OCI-LY7 (cell line): ENCODE data around the gene ZBTB16. TPM values are rescaled to one million over a fixed set of nuclear protein-coding genes. Genes with fewer than 3 reads are reported as not detected.

ENCODE experiments used
- BruUV-seq: library from RNA; stranded (reverse); fragments of 400-500 nt; replicated peaks from 2 replicates; lab custom pipeline; 2021; lab: Mats Ljungman, UMichigan
- CTCF ChIA-PET: fragments of 300-600 bp; sonication (Branson Sonifier 250); formaldehyde crosslinking; loops from one replicate; lab custom pipeline; 2022; ENCODE audit warnings: antibody characterized with exemption; ENCODE audit not compliant: unreplicated experiment; lab: Charles Lee
- POLR2A ChIA-PET: fragments of 300-600 bp; sonication (Branson Sonifier 250); formaldehyde crosslinking; loops from one replicate; lab custom pipeline; 2022; ENCODE audit warnings: antibody characterized with exemption; lab: Charles Lee
- DNase-seq: peaks from one replicate; pipeline ENCODE4 v3.0.0-alpha.2; 2015; ENCODE audit warnings: low spot score
- H2AFZ ChIP-seq: fragments of 200-600 bp; sonication (generic), shearing (Covaris generic); 2 replicates; pipeline ENCODE4 v1.6.1; 2014; ENCODE audit warnings: mild to moderate bottlenecking, antibody characterized with exemption, low read length, moderate library complexity
- H3K27ac ChIP-seq: fragments of 200-600 bp; sonication (generic); 2 replicates; pipeline ENCODE4 v1.5.1; 2014; ENCODE audit warnings: mixed run types, low read depth, mild to moderate bottlenecking, moderate library complexity, low read length, inconsistent platforms; ENCODE audit not compliant: poor library complexity, severe bottlenecking
- H3K36me3 ChIP-seq: fragments of 200-600 bp; sonication (generic); 2 replicates; pipeline ENCODE4 v1.6.1; 2014; ENCODE audit warnings: mild to moderate bottlenecking, antibody characterized with exemption, low read length, moderate library complexity, mixed read lengths; ENCODE audit not compliant: insufficient read depth
- H3K4me1 ChIP-seq: fragments of 200-600 bp; sonication (generic); 2 replicates; pipeline ENCODE4 v1.5.1; 2014; ENCODE audit warnings: mild to moderate bottlenecking, low read length; ENCODE audit not compliant: insufficient read depth, poor library complexity, severe bottlenecking
- H3K4me2 ChIP-seq: fragments of 200-600 bp; sonication (generic); 2 replicates; pipeline ENCODE4 v1.6.1; 2014; ENCODE audit warnings: mild to moderate bottlenecking, low read length
- H3K4me3 ChIP-seq: fragments of 200-600 bp; sonication (generic); 2 replicates; pipeline ENCODE4 v1.5.1; 2014; ENCODE audit warnings: mild to moderate bottlenecking, low read depth, low read length; ENCODE audit not compliant: poor library complexity, severe bottlenecking
- H3K79me2 ChIP-seq: fragments of 200-600 bp; sonication (generic); 2 replicates; pipeline ENCODE4 v1.6.1; 2016; ENCODE audit warnings: low read depth, mild to moderate bottlenecking, low read length, moderate library complexity, mixed read lengths; ENCODE audit not compliant: insufficient read depth
- H3K9me2 ChIP-seq: fragments of 200-600 bp; sonication (generic); 2 replicates; pipeline ENCODE4 v1.6.1; 2016; ENCODE audit warnings: mild to moderate bottlenecking, low read length, mixed read lengths; ENCODE audit not compliant: insufficient read depth
- H3K9me3 ChIP-seq: fragments of 200-600 bp; sonication (generic); 2 replicates; pipeline ENCODE4 v1.6.1; 2014; ENCODE audit warnings: mild to moderate bottlenecking, mixed run types, low read length, mixed read lengths
- H4K20me1 ChIP-seq: fragments of 200-600 bp; sonication (generic); 2 replicates; pipeline ENCODE4 v1.6.1; 2014; ENCODE audit warnings: mild to moderate bottlenecking, antibody characterized with exemption, low read length, moderate library complexity, mixed read lengths; ENCODE audit not compliant: insufficient read depth
- CTCF ChIP-seq: fragments of 200-600 bp; sonication (generic); conservative IDR thresholded peaks from 2 replicates; pipeline ENCODE4 v1.5.1; 2014; ENCODE audit warnings: mild to moderate bottlenecking, antibody characterized with exemption, low read length, moderate library complexity, mixed read lengths
- EZH2phosphoT487 ChIP-seq: fragments of 200-600 bp; sonication (generic); IDR thresholded peaks from 2 replicates; pipeline ENCODE4 v1.6.1; 2018; ENCODE audit warnings: low read depth, borderline replicate concordance, mild to moderate bottlenecking, mixed run types, antibody characterized with exemption, low read length, moderate library complexity, mixed read lengths
- intact Hi-C: fragments of 100-400 bp; cut with micrococcal nuclease; formaldehyde crosslinking; loops from one replicate; pipeline ENCODE4 v1.10.0; 2022; ENCODE audit not compliant: unreplicated experiment
- total RNA-seq, 2 experiments: library from RNA; depleted of rRNA in 1 of 2; stranded (reverse); fragments of >200 nt in 1 of 2; shearing (Covaris generic) in 1 of 2; gene quantifications; 2 replicates each; pipeline ENCODE4 v1.2.3, GENCODE V29; 2014 to 2022

ZBTB16 gene
- total RNA-seq, 2 experiments from 2014 or later, result not detected

GRCh38 chr11:114156782-114157181, 97.3 kb downstream of the ZBTB16 start:
- Histone ChIP-seq H3K9me3 (no peaks in the 10 kb centered on the region), H4K20me1 (no peaks in the 10 kb centered on the region), H2AFZ (no peak overlapping the region), H3K4me1 (peaks cover 36% of the 10 kb centered on the region), H3K4me3 (no peak overlapping the region), H3K9me2 (no peaks in the 10 kb centered on the region), H3K27ac (no peak overlapping the region), H3K36me3 (no peaks in the 10 kb centered on the region), H3K4me2 (no peak overlapping the region), H3K79me2 (no peaks in the 10 kb centered on the region)
- intact Hi-C loops, result no loop called here
- ChIA-PET POLR2A (no interaction called here), CTCF (no interaction called here)
- TF ChIP-seq EZH2phosphoT487, result no peak
- no peak for TF ChIP-seq CTCF
- no TSS peak for BruUV-seq
- DNase-seq, result no peak

- Histone ChIP-seq H3K4me2 (no peak overlapping the region), H2AFZ (no peak overlapping the region), H3K9me3 (no peaks in the 10 kb centered on the region), H3K79me2 (no peaks in the 10 kb centered on the region), H3K27ac (no peak overlapping the region), H3K36me3 (no peaks in the 10 kb centered on the region), H3K9me2 (no peaks in the 10 kb centered on the region), H3K4me1 (peaks cover 43% of the 10 kb centered on the region), H3K4me3 (no peak overlapping the region), H4K20me1 (no peaks in the 10 kb centered on the region)
- TF ChIP-seq CTCF (no peak), EZH2phosphoT487 (no peak)
- POLR2A ChIA-PET, result no interaction called here
- intact Hi-C loops, result no loop called here
- CTCF ChIA-PET, result no interaction called here
- no peak for DNase-seq
- no TSS peak for BruUV-seq
These were observed 98.1 kb downstream of the ZBTB16 start for GRCh38 chr11:114157476-114158050.

GRCh38 chr11:114158421-114158820, 98.9 kb downstream of the ZBTB16 start:
- ChIA-PET CTCF (interaction anchor here (0.8 kb wide), 1 partner anchor 10 kb away, joined by 4 read pairs; no protein-coding TSS in a partner anchor), POLR2A (interaction anchor here (1.5 kb wide), 1 partner anchor 26 kb away, joined by 5 read pairs; no protein-coding TSS in a partner anchor)
- H2AFZ ChIP-seq, result no peak overlapping the region
- no peaks in the 10 kb centered on the region for H3K9me2 ChIP-seq
- no peaks in the 10 kb centered on the region for H3K36me3 ChIP-seq
- TF ChIP-seq EZH2phosphoT487, result no peak
- TF ChIP-seq CTCF, result no peak
- H3K4me1 ChIP-seq, result peaks cover 50% of the 10 kb centered on the region
- H3K27ac ChIP-seq, result no peak overlapping the region
- BruUV-seq, result no TSS peak
- intact Hi-C loops, result no loop called here
- H3K4me3 ChIP-seq, result no peak overlapping the region
- no peaks in the 10 kb centered on the region for H4K20me1 ChIP-seq
- DNase-seq, result no peak
- no peaks in the 10 kb centered on the region for H3K79me2 ChIP-seq
- peak overlapping the region; percentile 77; the same call in 1 of the 2 replicates for H3K4me2 ChIP-seq
- H3K9me3 ChIP-seq, result no peaks in the 10 kb centered on the region
